Effector CD8-positive, alpha-beta T cell (primary cell): Measurements from ENCODE around the gene TBC1D19.
"Not testable (repeated sequence)": the region's sequence is repeated elsewhere in the genome, so short reads cannot be mapped to it uniquely, and the experiment has no call there.

Source experiments
- DNase-seq: peaks from one replicate; lab custom pipeline; 2025; lab: John Stamatoyannopoulos, UW

TBC1D19 gene

DNA sequence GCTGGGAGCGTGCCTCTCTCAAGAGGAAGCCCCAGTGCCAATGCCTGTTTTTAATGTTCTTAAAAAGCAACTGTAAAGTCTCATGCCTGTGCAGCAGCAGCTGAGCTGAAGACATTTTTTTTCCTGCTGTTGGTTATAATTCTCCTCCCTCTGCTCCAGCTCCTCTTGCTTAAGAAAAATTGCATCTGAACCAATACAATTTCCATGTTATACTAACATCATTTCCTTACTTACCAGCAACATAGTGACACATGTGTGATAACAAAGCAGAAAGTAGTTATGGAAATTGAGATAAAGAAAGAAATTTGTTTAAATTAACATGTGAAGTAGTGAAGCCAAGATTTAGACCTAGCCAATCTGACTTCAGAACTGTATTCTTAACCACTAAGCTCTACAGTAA is 101.4 kb downstream of the TBC1D19 start:
- no peak for DNase-seq

DNA sequence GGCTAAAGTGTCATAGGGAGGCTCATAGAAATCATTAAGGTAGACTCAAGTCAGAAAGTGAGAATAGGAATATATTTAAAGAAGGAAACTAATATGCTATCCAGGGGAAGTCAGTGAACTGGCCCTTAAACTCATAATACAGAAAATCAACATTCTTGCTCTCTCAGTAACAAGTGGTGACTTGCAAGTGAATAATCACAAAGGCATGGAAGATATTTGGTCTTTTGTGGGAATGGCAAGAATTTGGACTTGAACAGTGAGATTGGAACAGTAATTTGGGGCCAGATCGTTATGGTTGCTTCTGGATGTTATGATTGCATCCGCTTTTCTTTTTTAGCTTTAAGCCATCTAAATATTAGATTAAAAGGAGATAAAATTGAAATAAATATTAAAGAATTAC is 103.8 kb downstream of the TBC1D19 start:
- DNase-seq: no peak

DNA sequence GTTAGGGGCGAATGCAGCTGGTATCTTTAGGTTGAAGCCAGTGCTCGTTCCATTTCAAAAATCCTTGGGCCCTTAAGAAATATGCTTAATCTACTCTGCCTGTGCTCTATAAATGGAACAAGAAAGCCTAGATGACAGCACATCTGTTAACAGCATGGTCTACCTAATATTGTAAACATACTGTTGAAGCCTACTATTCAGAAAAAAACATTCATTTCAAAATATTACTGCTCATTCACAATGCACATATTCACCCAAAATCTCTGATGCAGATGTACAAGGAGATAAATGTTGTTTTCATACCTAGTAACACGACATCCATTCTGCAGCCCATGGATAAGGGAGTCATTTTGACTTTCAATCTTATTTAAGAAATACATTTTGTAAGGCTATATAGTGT is 106.6 kb downstream of the TBC1D19 start:
- DNase-seq: no peak

DNA sequence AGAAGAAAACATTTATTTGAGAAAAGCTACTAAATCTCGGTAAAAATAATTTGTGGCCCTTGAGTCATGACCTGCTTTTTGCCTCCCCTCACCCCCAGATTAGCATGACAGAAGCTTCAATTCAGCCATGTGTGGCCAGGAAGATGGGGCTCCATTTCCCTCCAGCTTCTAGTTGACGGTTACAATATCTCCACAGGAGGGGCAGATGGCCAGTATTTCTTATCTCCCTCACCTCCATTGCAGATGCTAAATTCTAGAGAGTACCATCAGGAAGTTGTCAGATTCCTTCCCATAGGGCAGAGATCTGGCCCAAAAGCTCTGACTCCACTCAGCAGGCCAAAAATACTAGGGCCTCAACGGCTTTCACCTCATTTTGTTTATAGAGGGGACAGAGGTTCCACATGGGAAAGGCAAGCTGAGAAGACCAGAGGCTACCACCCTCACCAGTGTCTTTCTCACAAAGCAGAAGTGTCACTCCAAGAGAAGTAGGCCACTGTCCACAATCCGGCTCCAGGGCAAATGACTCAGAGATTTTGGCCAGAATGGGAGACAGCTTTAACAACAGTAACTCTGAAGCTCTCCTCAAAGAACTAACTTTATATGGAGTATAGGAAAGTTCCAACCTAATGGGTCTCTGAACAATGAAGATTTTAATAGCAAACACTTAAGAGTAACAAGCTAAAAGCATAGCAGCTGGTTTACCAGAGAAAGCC is 108.3 kb downstream of the TBC1D19 start:
- DNase-seq: no peak

DNA sequence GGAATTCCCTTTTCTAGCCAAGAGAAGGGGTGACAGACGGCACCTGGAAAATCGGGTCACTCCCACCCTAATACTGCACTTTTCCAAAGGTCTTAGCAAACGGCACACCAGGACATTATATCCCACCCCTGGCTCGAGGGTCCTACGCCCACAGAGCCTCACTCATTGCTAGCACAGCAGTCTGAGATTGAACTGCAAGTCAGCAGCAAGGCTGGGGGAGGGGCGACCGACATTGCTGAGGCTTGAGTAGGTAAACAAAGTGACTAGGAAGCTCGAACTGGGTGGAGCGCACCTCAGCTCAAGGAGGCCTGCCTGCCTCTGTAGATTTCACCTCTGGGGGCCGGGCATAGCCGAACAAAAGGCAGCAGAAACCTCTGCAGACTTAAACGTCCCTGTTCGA is 110.2 kb downstream of the TBC1D19 start:
- DNase-seq: not testable (repeated sequence)

DNA sequence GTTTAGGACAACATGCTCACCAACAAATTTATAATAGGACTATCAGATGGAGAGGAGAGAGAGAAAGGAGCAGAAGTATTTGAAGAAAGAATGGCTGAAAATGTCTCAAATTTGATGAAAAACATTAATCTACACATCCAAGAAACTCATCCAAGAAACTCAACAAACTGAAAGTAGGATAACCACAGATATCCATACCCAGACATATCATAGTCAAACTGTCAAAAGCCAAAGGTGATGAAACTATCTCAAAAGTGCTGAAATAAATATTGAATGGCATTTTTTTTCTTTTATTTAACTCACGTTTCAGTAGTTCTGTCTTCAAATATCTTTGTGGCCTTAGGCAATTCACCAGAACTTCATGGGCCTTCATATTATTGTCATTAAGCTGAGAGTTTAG is 116.2 kb downstream of the TBC1D19 start:
- no peak for DNase-seq

DNA sequence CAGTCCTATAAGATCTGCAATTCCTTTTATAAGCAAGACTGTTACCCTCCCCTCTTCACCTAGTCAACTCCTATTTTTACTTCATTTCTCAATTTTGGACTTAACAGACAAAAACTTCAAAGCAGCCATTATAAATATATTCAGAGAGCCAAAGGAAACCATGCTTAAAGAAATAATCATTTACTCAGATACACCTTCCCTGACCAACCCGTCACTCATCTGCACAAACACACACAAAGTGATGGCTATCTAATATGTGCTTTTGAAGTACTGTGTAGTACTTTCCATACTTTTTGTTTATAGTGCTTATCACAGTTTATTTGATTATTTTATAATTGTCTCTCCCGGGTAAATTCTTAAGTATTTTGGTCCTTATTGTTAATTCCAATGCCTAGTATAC is 117.2 kb downstream of the TBC1D19 start:
- no peak for DNase-seq

DNA sequence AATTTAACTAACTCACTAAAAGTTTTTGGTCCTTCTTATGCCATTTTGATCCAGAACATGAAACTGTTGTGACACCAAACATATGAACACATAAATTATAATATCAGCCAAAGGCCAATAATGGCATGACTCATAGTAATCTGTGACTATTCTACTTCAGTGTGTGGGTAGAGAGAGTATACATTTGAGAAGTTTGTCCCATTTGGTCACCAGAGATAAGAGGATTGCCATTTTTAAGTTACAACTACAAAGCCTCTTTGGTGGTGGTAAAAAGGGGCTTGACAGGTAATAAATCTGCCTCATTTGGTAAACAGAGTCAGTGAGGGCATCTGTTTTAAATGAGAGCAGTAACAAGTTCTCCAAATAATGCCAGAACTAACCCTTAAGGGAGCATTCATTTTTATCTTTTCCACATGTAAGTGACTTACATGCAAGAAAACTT is 117.9 kb downstream of the TBC1D19 start:
- DNase-seq: no peak

DNA sequence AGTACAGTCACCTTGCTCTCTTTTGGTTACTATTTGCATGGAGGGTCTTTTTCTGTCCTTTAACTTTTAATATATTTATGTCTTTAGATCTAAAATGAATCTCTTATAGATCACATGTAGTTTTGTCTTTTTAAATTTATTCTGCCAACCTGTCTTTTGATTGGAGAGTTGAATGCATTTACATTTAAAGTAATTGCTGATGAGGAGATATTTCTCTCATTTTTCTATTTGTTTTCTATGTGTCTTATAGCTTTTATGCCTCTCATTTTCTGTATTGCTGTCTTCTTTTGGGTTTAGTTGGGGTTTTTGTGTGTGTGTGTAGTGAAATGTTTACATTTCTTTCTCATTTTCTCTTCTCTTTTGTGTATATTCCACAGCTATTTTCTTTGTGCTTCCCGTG is 123.5 kb downstream of the TBC1D19 start:
- DNase-seq: no peak

DNA sequence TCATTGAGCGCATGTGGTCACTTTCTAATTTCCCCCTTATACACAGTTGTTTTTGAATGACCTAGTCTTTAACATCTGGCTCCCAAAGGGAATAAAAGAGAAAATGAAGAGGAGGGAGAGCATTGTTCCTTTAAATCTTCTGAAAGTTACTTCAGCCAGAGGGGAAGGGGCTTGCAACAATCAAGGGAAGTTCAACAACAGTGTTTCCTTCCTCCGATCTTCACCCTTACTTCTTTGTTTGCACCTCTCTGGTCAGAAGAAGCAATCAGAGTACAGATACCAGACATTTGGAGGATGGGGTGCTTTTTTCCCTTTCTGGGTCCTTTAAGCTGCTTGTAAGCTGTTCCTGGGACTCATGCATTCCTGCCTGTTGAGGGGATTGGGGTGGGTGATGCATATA is 125.4 kb downstream of the TBC1D19 start:
- DNase-seq: no peak

DNA sequence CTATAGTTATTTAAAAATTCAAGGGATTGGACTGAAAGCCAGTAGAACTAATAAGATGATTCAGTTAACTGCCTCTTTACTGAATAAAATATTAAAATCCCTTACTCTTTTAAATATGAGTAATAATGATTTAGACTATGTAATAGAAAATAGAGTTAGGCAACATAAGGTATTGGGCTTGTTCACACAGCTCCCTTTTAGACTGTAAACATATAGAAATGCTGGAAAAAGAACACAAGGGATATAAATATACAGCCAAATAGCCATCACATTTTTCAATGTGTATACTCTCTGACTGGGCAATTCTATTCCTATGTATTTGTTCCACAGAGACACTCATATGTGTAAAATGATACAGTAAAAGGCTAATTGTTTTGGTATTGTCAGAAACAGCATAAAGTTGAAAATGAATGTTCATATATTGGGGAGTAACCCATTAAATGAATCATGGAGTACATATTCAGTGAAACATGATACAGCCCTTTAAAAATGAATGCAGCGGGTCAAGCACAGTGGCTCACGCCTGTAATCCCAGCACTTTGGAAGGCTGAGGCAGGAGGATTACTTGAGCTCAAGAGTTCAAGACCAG is 129.8 kb downstream of the TBC1D19 start:
- no peak for DNase-seq

DNA sequence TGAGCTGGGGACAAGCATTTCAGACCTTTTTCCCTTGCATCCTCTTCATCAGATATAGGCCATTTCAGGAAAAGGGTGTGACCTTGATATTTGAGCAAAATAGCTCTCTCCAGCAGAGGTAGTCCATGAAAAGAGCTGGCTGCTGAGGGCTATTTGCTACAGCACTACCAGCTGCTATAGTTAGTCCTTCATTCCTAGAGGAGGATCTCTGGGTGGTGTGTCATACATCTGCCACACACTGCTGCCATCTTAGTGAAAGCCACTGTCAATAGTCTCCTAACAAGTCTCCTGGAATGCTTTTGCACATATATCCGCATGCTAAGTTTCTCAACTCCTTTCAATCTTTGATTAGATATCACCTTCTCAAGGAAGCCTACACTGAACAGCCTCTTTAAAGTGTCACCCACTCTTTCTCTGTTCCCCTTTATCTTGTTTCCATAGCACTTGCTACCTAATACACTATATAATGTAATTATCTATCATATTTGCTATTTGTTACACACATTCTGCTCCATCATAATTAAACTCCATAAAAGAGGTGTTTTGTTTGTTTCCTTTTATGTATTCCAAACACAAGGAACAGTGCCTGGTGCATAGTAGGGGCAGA is 131.9 kb downstream of the TBC1D19 start:
- no peak for DNase-seq

DNA sequence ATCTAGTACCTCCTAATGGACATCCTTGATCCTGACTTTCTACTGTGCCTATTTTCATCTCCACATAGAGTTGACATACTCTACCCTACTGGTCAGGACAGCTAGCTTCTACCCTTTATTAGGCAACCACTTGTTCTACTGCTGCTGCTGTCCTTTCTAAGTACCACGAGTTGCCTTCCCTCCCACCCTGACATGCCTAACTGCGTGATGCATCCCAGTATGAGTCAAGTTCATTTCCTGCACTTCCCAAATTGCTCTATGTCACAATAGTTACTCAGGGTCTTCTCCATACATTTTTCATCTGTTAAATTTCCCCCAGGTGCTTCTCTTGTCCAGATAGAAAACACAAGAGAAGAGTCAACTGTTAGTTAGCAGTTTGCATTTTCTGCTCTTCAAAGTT is 133.4 kb downstream of the TBC1D19 start:
- DNase-seq: no peak

DNA sequence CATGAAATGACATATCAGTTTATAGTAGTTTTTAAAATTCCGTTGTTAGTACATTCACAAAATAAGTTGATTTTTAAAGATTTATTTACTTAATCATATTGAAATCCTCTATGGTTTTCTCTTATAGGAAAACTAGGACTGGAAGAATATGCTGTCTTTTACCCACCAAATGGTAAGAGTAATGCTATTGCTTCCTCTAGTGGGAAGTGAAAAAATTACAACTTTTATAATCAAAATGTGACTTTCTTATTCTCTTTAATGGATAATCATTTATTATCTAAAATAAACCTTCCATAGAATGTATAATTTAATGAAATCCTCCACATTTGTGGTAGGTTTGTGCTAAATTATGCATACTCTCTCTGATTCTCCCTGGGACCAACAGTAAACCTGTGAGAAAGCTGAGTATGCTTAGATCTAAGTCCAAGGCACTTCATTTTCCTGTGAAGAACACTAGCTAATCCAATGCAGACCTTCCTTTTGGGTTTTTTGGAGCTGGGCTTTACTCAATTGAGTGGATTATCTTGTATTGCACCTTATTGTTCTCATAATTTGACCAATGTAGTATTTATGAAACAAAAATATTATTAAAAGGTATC is 136.2 kb downstream of the TBC1D19 start:
- no peak for DNase-seq

DNA sequence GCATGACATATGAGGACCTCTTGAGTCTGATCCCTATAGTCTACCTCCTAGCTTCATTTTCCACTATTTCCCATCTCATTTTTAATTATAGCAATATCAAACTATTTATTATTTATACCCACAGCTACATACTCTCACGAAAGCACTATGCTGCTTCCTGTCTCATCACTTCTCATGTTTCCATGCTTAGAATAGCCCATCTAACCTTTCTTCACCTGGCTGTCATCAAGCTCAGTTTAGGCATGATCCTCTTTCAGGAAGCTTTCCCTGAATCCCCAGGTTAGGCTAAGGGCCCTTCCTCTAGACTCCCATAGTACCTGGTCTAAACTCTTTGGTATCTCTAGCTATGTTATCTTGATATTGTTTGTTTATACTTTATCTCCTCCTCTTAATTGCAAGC is 137.8 kb downstream of the TBC1D19 start:
- DNase-seq: no peak

DNA sequence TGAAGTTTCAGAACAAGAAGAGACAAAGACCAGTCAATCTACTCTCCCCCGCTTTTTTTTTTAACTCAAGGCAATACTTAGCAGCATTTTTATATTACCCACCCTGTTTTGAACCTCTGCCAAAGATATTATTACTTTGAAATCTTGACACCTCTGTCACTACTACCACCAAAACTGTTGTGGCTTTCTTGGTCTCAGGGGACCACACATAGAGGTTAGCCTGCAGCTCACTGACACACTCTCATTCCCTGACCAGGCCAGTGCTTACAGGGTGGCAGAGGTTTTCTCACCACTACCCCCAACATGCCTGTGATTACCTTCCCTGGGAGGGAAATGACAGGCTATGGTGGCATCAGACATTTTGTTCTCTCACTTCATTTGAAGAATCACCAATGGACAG is 139.3 kb downstream of the TBC1D19 start:
- DNase-seq: no peak

DNA sequence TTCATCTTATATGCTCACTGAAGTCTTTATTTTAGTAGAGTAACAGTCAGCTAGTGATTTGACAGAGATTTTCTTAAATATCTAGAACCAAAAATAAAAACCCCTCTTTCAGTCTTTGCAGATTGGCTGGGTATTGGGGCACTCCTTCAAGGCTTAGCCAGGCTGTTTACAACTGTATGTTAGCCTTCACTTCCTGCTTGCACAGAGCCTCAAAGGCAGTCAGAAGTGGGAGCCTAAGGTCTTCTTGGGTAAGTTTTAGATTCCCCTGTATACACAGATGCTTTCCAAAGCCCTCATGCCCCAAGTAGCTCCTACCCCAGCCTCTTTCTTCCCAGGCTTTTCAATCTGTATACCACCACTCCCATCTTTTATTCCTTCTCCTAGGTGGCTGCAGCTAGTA is 140.7 kb downstream of the TBC1D19 start:
- DNase-seq: no peak

DNA sequence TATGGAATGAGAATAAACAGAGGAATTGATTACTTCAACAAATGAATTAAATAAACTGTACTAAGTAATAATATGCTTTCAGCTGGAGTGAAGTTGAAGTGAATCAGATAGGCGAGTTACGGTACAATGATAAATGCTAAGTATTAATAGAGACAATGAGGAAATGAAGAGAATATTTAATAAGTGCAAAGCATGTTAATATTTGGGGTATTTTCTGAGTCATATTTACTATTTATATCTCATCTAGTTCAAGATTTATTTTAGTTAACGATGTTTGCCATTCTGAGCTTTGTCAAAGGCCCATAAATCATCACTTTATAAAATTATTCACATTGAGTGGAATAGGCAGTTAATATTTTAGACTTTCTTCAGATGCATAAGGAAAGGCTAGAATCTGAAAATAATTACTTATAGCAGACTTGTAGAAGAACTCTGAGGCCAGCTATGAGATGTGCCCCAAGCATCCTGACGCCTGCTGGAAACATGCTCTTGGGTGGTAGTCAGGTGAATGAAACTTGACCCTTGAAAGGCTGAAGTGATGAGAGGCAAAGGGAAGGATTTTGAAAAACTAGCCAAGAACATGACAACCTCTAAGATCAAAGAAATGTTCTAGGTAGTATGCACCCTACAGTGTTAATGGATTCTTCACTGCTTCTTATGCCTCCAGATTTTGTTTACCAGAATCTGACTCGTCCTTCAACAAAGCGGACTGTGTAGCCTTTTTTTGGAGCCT is 142.9 kb downstream of the TBC1D19 start:
- no peak for DNase-seq

DNA sequence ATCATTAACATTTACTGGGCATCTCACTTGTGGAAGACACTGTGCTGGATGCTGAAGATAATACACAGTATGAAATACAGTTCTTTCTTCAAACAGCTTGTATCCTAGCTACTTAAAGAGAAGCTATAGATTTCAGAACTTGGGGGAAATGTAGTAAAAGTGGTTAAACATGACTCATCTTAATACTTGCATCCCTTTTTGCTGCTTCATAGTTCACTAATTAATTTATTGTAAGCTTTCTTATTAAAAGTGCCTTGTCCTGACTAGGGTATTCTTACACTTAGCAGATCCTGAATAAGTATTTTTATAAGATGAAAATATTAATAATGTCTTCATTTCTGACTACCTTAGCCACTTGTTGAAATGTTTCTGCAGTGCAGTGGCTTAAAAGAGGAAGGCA is 144.0 kb downstream of the TBC1D19 start:
- DNase-seq: no peak

DNA sequence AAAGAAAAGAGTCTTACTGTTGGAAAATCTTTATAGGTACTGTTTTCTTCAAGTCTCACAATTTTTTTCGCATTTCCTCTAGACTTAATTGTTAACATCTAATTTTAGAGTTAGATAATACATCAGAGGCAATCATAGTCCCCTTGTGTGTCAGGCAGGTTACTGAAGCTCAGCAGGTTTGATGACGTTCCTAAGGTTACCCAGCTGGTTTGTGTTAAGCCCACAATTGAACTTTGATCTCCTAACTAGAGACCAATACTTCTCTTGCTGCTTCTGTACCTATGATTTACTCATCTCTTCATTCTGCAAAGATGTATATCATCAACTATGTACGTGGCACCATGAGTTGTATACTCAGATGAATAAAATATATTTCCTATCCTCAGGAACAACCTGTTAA is 145.1 kb downstream of the TBC1D19 start:
- DNase-seq: no peak

DNA sequence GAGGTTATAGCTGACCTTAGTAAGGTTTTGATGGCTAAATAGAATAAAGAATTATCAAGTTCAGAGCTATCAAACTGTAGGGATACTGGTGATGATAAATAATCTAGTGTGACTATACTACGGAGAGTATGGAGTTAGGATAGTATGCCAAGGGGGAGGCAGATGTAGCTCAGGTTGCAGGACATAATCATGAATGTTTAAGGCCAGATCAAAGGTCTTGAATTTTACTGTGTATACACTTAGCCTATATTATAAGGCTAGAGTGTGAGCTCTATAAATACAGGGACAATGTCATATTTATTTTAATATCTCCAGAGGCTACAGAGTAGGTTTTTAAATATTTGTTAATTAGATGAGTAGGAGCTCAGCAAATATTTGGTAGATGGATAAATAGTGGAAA is 145.7 kb downstream of the TBC1D19 start:
- no peak for DNase-seq

DNA sequence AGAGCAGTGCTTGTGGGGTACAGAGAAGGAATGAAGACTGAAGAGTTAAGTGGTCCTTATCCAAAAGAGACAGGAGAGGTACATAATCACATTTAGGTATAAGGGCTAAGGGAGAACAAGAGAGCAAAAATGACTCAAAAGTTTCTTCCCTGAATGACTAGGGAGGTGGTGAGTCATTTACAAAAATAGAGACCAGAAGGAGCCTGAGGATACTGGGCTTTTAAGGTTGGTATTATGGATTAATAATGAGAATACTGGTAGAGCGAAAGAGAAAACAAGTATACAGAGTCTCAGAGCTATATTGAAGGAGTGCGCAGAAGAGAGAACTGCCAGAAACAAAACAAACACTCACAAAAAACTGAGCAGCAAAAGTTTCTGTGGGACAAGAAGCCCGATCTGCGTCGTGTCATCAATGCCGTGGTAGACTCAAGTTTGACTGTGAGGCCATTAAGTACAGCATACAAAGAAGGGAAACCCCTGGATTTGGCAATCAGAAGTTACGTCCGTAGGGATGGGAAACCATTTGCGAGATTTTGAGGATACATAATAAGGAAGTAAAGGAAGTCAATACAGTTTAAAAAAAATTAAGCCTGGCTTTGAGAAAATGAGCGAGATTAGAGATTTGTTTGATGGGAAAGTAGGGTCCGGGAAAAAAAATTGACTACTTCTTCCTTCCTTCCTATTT is 147.6 kb downstream of the TBC1D19 start:
- no peak for DNase-seq
